Stomach smooth muscle (tissue), 2 donors: Measurements from ENCODE around the gene SYDE2.

Experiments
- H3K27ac ChIP-seq: one replicate; pipeline ENCODE4 v1.7.0; 2013; ENCODE audit warnings: mild to moderate bottlenecking, low read length, inconsistent platforms
- H3K27me3 ChIP-seq, 2 donors: one replicate each; pipeline ENCODE4 v1.7.0; 2013; ENCODE audit warnings: low read length in 2 of 2; ENCODE audit not compliant: insufficient read depth in 2 of 2, control insufficient read depth in 1 of 2
- H3K36me3 ChIP-seq, 2 donors: one replicate each; pipeline ENCODE4 v1.7.0; 2013; ENCODE audit warnings: low read length in 2 of 2; ENCODE audit not compliant: control insufficient read depth in 2 of 2, insufficient read depth in 2 of 2
- H3K4me1 ChIP-seq: one replicate; pipeline ENCODE4 v1.7.0; 2013; ENCODE audit warnings: low read length; ENCODE audit not compliant: control insufficient read depth, insufficient read depth
- H3K4me3 ChIP-seq, 2 donors: one replicate each; pipeline ENCODE4 v1.7.0; 2013; ENCODE audit warnings: low read length in 2 of 2
- H3K9ac ChIP-seq, 2 donors: one replicate each; pipeline ENCODE4 v1.7.0; 2013; ENCODE audit warnings: low read length in 2 of 2, mild to moderate bottlenecking in 1 of 2
- H3K9me3 ChIP-seq, 2 donors: one replicate each; pipeline ENCODE4 v1.7.0; 2013; ENCODE audit warnings: low read length in 2 of 2; ENCODE audit not compliant: control insufficient read depth in 2 of 2
- donor health status: healthy.
- donor health status: Pancreatic carcinoma.

The SYDE2 gene

DNA sequence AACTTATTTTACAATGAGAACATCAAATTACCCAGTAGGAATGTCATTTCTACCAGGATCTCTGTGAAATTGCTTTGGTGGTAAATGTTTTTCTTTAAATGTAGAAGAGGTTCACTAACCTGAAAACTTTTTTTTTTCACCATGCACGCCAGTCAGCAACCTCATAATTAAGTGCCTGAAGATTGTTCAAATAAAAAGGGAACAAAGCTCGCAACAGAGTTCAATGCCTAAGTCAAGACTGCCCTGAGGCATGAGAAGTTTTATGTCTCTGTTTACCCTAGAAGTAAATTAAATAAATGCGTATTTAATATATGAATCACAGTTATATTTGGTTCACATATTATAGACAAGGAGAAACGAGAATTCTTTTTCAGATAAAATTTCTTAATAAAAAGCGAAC lies 13.8 kb upstream of the SYDE2 start:
- Histone ChIP-seq H3K27ac (peak overlapping the region; percentile 55), H3K4me1 (peaks cover 13% of the 10 kb centered on the region), H3K9ac (no peak overlapping the region), H3K4me3 (peak overlapping the region in 1 of 2 donors; percentile 9), H3K9me3 (no peaks in the 10 kb centered on the region), H3K36me3 (no peaks in the 10 kb centered on the region), H3K27me3 (no peaks in the 10 kb centered on the region)

DNA sequence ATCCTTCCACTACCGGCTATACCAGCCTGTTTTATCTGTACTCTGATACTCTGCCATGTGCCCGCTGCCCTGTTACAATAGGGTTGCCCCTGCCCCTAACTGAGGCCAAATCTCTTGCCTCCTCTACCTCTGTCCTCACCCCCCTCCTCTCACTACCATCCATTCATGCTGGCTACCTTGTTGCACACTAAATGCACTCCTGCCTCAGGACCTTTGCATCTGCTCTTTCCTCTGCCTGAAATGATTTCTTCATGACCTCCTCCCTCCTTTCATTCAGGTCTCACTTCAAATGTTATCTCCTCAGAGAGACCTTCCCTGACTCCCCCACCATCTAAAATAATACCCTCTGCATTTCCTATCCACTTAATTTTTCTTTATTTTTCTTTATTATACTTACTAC lies 7.7 kb upstream of the SYDE2 start:
- Histone ChIP-seq H3K36me3 (no peaks in the 10 kb centered on the region), H3K9me3 (no peaks in the 10 kb centered on the region), H3K27ac (no peak overlapping the region), H3K9ac (no peak overlapping the region), H3K27me3 (no peaks in the 10 kb centered on the region), H3K4me1 (no peaks in the 10 kb centered on the region), H3K4me3 (no peak overlapping the region)

DNA sequence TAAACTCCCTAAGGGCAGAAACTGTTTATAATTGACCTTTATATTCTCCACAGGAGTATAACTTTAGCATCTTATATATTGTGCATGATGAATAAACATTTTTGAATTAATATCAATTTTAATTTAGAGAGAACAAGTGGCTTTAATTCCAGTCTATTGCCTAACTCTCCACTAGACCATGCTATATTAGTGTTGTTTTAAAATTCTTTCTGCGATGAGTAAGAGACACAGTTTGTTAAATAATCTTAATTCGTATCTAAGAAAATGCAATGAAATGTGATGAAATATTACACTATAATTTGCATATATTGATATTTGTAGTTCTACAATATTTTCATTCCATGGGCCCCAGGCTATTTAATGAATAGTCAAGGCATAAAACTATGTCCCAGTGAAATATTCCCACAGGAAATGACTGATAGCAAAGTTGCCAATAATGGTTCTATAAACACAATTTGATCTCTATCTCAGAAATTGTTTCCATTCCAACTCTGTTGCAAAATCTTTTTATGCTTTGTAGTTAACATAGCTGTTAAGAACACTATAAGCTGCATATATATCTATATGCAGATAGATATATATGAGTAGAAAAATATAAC lies 2.9 kb upstream of the SYDE2 start:
- H3K27me3 ChIP-seq = no peaks in the 10 kb centered on the region
- no peak overlapping the region for H3K4me3 ChIP-seq
- H3K9me3 ChIP-seq = no peaks in the 10 kb centered on the region
- no peak overlapping the region for H3K27ac ChIP-seq
- H3K9ac ChIP-seq = no peak overlapping the region
- H3K4me1 ChIP-seq = no peaks in the 10 kb centered on the region
- H3K36me3 ChIP-seq = no peaks in the 10 kb centered on the region

DNA sequence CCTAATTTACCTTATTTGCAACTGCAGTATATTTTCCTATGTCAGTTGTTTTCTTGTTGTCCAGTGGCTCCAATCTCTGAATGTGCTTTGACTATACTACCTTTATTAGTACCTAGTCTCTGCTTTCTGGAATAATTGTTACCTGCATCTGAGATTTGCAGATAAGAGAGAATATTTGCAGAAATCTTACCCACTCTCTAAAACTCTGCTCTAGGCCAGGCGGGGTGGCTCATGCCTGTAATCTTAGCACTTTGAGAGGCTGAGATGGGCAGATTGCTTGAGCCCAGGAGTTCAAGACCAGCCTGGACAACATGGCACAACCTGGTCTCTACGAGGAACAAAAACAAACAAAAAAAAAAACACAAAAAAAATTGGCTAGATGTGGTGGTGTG lies 2.0 kb upstream of the SYDE2 start:
- Histone ChIP-seq H3K4me1 (no peaks in the 10 kb centered on the region), H3K9ac (peak overlapping the region in 1 of 2 donors; percentile 97), H3K36me3 (no peaks in the 10 kb centered on the region), H3K27me3 (no peaks in the 10 kb centered on the region), H3K9me3 (no peaks in the 10 kb centered on the region), H3K27ac (no peak overlapping the region), H3K4me3 (peak overlapping the region; percentile 90 to 91)

DNA sequence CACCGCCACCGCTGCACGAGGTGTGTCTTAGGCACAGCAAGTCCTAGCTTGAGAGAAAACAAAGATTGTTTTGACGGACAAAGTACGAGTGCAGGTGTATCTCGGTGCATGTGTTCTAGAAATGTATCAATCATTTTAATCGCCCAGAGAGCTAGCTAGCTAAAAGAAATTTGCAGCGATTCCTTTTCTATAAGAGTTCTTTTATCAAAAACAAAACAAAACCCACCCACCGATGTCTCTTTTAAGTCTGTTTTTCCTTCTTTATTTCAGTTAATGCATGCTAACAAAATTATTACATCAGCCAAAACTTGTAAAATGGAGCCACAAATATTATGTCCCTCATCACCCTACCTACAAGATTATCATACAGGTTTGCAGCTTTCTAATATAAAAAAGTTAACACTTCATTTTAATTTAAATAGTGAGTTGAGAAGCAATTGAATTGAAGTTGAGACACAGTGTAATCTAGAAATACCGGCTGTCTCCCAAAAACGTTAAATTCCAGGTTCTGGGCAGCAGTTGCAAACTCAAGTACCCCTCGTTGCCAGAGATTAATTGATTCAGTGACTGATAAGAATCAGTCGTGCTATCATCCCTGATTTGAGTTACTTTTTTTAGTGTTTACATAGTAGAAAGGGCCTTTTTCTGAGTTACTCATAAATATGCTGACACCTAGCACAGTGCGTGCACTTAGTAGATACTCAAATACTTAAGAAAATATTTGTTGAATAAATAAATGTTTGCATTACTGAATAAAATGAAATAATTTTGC lies 1.5 kb upstream of the SYDE2 start:
- Histone ChIP-seq H3K36me3 (no peaks in the 10 kb centered on the region), H3K4me3 (peak overlapping the region; percentile 90 to 91), H3K9me3 (no peaks in the 10 kb centered on the region), H3K27me3 (no peaks in the 10 kb centered on the region), H3K9ac (peak overlapping the region; percentile 80 to 97), H3K4me1 (no peaks in the 10 kb centered on the region), H3K27ac (peak overlapping the region; percentile 94)

DNA sequence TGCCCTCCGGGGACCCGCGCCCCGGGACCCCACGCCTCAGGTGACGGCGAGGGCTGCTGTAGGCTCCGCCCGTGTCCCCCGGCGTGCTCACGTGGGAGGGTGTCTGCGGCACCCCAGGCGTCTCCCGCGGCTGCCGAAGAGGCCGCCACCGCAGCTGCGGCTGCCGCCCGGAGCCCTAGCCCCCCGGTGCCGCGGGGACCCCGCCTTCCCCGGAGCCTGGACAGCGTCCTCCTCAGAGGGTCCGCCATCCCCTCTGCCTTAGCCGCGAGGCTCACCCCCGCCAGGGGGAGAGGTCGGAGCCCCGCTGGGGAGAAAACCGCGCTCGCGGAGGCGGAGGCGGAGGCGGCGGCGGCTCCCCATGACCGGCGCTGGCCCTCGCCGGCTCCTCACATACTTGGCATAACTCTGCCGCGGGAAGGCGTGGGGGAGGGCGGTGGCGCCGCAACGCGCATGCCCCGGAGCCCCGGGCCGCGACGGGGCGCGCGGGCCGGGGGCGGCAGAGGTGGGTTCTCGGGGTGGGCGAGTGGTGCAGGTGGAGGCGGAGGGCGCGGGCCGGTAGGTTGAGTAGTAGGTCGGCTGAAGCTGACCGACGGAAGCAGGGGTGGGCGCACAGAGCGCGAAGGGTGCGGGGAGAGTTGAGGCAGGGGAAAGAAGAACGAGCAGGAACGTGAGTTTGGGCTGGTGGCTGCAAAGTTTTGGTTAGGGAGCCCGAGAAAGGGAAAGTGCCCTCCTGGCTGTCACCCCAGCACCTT lies 700 bp upstream of the SYDE2 start:
- Histone ChIP-seq H3K4me1 (no peaks in the 10 kb centered on the region), H3K9me3 (no peaks in the 10 kb centered on the region), H3K36me3 (no peaks in the 10 kb centered on the region), H3K4me3 (peak overlapping the region; percentile 90 to 91), H3K27ac (peak overlapping the region; percentile 94), H3K27me3 (no peaks in the 10 kb centered on the region), H3K9ac (peak overlapping the region; percentile 80 to 97)

DNA sequence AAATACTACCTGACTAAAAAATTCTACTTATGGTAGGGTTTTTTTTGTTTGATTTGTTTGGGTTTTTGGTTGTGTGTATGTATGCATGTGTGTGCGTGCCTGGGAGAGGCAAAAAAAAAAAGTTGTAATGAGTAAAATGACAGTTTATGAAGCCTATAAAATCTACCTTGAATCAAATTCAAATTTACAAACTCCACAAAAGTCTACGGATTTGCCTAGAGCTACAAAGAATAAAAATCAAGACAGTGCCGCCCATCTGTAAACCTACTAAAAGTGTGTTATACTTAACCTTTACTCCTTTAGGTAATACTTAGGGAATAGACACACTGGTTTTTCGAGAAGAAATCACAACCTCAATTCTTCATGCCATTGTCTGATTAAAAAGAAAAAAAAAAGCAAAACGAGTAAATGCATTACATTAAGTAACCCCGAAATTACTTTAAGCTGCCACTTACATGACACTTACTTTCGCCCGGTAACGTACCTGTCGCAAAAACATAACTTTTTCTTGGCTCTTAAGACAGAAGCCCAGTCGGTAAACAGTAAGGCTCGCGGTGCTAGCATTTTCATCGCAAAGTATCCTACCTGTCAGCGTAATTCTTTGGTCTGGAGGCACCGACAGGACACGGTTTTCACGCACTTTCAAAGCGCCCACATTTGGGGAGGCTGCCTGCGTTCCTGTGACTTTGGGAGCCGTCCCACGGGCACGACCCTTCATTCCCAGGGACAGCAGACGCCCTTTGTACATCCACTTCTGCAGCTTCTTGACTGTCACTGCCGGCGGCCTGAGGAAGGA lies 951 bp downstream of the SYDE2 start:
- no peaks in the 10 kb centered on the region for H3K4me1 ChIP-seq
- H3K27ac ChIP-seq = peak overlapping the region; percentile 94
- peak overlapping the region; percentile 90 to 91 for H3K4me3 ChIP-seq
- H3K36me3 ChIP-seq = no peaks in the 10 kb centered on the region
- H3K9ac ChIP-seq = peak overlapping the region; percentile 77 to 97
- H3K27me3 ChIP-seq = no peaks in the 10 kb centered on the region
- H3K9me3 ChIP-seq = no peaks in the 10 kb centered on the region

DNA sequence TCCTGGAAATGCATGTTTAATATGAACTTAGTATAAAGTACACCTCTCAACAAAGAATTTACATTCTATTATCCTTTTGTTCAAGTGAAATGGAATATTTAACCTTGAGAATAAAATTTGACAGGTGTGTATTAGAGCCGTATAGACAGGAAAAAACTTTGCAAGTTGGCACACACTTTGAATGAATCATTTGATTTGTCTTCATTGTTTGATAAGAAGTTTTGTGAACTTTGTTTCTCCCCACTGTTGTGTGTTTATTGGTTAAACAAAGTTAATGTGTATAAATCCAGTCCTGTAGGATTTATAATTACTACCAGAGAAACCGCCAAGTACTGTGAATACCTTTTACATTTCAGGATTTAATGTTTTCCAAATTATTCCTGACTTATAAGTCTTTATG lies 2.0 kb downstream of the SYDE2 start:
- no peaks in the 10 kb centered on the region for H3K9me3 ChIP-seq
- peak overlapping the region; percentile 90 to 91 for H3K4me3 ChIP-seq
- peak overlapping the region; percentile 13 to 97 for H3K9ac ChIP-seq
- no peaks in the 10 kb centered on the region for H3K27me3 ChIP-seq
- no peaks in the 10 kb centered on the region for H3K4me1 ChIP-seq
- H3K27ac ChIP-seq = no peak overlapping the region
- no peaks in the 10 kb centered on the region for H3K36me3 ChIP-seq

DNA sequence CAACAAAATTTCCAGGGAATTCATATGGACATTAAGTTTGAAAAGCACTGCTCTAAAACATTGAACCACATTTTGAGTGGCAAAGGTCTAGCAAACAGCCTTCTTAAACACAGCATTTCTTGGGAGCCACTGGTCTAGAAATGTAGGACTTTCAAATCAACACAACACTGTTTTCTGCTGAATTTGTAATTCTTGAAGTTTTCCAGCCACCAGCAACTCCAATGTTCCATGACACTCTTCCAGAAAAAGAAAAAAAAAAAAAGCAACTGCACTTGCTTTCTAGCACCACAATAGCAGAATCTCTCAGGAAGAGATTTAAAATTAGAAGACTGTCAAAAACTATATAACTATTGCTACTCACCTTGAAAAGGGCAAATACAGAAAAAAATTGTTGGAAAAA lies 4.5 kb downstream of the SYDE2 start:
- peak overlapping the region; percentile 65 to 70 for H3K4me3 ChIP-seq
- no peak overlapping the region for H3K27ac ChIP-seq
- H3K27me3 ChIP-seq = no peaks in the 10 kb centered on the region
- peak overlapping the region in 1 of 2 donors; percentile 44 for H3K9ac ChIP-seq
- H3K4me1 ChIP-seq = no peaks in the 10 kb centered on the region
- no peaks in the 10 kb centered on the region for H3K9me3 ChIP-seq
- no peaks in the 10 kb centered on the region for H3K36me3 ChIP-seq

DNA sequence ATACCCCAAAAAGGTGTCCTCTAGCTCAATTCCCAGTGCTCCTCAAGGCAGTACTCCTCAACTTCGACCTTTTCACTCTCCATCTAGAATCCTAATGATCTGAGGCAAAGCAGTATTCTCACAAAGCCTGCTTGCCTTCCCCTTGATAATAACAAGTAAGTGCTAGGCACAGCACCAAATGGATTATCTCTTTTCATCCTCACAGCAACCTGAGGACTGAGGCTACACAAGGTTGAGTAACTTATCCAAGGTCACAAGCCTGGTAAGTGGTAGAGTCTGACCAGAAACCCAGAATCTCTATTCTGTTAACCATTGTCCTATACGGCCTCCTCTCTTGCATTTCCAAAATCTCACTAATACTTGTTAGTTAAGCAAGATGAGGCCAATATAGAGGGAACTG lies 5.1 kb downstream of the SYDE2 start:
- Histone ChIP-seq H3K4me3 (peak overlapping the region; percentile 65 to 70), H3K27me3 (no peaks in the 10 kb centered on the region), H3K27ac (no peak overlapping the region), H3K9ac (peak overlapping the region; percentile 43 to 44), H3K4me1 (no peaks in the 10 kb centered on the region), H3K9me3 (no peaks in the 10 kb centered on the region), H3K36me3 (no peaks in the 10 kb centered on the region)
